Ammon's horn (tissue), 1 donor: ENCODE measurements around the gene NRDC.

Experiments
- DNase-seq: peaks from one replicate; pipeline ENCODE4 v3.0.0-alpha.2; 2016; ENCODE audit warnings: low spot score

Gene NRDC, protein sequence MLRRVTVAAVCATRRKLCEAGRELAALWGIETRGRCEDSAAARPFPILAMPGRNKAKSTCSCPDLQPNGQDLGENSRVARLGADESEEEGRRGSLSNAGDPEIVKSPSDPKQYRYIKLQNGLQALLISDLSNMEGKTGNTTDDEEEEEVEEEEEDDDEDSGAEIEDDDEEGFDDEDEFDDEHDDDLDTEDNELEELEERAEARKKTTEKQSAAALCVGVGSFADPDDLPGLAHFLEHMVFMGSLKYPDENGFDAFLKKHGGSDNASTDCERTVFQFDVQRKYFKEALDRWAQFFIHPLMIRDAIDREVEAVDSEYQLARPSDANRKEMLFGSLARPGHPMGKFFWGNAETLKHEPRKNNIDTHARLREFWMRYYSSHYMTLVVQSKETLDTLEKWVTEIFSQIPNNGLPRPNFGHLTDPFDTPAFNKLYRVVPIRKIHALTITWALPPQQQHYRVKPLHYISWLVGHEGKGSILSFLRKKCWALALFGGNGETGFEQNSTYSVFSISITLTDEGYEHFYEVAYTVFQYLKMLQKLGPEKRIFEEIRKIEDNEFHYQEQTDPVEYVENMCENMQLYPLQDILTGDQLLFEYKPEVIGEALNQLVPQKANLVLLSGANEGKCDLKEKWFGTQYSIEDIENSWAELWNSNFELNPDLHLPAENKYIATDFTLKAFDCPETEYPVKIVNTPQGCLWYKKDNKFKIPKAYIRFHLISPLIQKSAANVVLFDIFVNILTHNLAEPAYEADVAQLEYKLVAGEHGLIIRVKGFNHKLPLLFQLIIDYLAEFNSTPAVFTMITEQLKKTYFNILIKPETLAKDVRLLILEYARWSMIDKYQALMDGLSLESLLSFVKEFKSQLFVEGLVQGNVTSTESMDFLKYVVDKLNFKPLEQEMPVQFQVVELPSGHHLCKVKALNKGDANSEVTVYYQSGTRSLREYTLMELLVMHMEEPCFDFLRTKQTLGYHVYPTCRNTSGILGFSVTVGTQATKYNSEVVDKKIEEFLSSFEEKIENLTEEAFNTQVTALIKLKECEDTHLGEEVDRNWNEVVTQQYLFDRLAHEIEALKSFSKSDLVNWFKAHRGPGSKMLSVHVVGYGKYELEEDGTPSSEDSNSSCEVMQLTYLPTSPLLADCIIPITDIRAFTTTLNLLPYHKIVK

DNA sequence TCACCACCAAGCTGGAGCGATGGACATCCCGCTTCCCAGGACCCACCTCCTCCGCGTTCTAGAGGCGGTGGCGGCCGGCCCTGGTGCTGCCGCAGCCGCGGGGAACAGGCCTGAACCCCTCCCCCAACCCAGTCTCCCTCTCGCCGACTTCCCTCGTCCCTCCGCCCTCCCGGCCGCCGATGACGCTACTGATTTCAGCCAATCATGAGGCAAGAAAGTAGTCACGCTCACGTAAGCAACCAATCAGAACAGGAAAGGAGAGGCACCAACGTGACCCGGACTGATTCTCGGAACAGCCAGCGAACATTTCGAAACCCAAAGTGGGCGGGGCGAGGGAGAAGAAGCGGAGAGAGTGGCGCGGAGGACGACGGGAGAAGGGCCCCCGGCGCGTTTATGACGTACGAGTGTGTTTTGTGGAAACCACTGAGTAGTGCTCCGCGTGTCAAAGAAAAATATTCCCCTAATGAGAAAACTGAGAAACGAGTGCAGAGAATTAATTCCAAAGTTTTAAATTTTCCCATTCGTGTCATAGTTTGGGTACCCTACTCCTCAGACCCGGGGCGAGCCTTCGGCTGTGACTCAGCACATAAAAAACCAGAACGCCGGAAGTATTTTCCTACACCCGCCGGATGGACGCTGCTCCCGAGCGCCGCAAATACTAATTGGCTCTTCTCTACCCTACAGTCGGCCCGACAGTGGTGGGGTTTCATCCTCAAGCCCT, at the start of gene NRDC:
Gene NRDC, minus strand, starts transcription at position 112 of the 721 bp plus-strand sequence. CDS start 112 bp downstream, outside the sequence.
- peak; percentile 99 for DNase-seq

DNA sequence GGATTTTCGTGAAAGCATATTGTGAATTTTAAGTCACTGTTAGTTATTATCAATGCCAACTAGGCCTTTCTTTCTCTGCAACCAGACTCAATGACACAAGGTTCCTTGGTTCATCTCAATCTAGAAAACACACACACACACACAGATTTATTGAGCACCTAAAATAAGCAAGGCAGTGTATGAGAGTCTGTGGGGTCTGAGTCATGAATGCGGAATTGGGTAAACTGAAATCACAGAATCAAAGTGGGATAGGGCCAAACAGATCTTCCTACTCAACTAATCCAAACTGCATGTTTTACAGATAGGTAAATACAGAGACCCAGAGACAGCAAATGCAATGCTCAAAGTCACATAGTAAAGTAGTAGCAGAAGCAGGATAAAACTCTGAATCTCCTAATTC, 48.5 kb upstream of the NRDC start:
- no peak for DNase-seq

DNA sequence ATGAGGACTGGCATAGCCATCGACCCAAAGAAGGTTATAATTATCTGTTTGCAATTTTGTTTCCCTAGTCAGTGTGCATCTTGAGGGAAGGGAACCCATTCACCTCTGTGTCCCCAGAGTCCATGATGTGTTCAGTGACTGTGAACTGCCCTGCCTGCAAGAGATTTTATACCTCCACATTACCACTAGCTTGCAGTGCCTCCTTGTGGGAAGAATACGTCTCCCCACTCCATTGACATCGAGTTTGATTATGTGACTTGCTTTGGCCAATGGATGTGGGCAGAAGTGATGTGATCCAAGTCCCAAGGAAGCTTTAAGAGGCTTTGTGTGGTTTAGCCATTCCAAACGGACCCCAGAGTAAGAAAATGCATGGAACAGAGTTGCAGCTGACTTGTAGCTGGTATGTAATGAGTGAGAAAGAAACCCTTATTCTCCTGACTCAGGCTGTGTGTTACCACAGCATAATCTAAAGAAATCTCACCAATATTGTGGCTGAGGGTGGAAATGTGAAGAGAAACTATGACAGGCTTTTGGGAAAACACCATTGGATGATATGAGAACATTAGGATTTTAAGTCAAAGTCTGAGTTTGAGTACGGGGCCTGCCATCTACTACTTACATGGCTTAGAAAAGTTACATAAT, 47.8 kb upstream of the NRDC start:
- no peak for DNase-seq

DNA sequence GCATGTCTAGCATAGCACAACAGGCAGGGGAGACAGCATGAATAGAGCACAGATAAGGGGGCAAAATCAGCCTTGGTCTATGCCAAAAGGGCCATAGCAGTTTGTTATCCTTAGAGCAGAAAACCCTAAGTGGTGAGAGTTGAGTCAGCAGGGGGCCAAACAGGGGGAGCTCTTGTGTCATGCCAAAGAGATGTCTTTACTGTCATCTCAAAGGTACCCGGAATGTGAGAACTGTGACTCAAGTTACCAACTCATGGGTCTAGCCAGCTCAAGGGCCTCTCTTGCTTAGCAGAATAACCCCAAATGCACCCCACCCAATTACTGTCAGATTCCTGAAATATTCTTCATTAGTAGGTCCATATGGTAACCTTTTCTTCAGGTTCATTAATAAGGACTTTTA, 45.9 kb upstream of the NRDC start:
- no peak for DNase-seq

DNA sequence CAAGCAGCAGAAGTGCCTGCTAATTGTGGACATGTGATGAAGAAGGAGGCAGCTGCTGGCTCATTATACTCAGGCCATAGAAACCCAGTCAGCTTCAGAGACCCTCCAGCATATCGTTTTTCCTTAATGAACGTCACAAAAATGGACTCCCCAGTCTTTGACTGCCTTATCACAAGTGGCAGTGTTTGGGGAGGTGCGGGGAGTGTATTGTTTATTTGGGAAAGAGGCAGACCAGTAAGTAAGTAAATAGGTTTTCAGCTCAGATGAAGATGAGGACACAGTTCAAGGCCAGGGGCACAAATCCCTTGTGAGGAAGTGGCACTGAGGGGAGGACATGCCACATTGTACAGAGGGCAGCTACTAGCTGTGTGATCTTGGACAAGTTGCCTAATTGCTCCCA, 43.5 kb upstream of the NRDC start:
- no peak for DNase-seq

DNA sequence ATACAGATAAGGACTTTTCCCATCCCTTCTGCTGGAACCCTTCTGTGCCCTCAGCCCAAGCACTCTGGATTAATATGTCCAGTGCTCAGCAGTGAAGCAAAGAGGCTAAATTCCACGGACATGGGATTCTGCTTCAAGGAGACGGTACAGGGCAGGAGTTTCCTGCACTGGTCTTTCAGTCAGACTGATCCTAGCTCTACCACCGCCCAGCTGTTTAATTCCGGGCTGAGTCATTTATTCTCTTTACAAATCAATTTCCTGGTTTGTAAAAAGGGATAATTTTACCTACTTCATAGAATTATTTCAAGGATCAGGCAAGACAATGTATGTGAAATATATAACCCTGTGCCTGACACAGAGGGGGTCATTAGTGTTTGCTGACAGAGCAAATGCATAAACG, 41.6 kb upstream of the NRDC start:
- DNase-seq, result no peak

DNA sequence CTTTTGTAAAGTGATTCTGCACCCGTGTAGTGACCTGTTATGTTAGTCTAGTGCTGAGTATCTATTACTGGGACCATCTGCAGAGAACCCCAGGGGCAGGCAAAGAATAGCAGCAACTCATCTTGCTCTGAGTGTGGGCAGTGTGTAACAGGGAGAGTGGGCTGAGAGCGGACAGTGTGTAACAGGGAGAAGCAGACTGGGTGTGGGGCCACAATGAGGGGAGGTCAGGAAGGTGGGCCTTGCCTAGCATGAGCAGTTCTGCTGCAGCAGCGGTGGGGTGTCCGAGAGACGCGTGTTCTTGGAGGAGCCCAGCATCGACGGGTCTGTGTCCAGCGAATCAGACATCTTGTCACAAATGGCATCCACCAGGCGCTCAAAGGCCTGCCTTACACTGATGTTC, 41.2 kb upstream of the NRDC start:
- no peak for DNase-seq

DNA sequence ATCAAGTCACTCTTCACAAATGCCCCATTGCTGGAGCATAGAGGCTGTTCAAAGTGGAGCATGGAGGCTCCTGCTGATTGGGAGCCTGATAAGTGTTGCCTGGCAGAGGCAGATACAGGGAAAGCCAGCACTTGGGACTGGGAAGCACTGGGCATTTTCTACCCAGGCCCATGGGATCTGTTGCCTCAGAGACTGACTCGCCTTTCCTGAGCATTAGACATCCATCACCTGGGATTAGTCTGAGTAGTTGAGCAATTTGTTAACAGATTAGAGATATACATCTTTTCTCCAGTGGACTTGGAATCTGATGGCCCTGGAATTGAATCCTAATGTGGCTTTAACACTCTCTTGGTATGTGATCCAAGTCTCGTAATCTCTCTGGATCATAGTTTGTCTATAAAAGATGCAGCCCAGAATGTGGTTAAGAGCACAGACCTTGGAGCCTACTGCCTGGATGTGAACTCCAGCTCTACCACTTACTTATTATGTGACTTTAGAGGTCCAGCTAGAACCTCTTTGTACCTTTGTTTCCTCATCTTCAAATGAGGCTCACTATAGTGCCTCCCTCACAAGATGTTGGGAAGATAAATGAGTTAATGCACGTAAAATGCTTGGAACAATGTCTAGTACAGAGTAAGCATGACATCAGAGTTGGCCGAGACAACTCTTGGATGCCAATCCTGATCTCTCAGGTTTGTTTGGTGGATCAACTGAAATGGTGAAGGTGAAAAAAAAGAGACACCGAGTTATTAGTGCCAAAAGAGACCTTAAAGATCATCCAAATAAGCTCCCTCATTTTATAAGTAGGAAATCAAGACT, 38.3 kb upstream of the NRDC start:
- DNase-seq, result no peak

DNA sequence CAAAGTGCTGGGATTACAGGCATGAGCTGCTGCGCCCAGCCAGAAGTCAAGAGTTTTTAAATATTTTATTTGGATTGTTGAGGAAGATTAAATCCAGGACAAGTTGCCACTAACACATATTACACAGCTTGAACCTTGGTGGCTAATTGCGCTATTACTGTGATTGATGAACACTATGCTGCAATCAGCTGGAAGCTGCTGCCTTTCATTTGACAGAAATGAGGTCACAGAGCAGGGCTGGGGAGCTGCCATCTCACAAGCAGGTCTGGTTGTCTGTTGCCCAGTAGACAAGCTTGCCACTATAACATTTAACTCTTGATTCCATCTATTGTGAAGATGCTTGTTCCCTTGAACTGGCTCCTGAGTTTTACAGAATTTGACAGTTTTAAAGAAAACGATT, 37.4 kb upstream of the NRDC start:
- no peak for DNase-seq

DNA sequence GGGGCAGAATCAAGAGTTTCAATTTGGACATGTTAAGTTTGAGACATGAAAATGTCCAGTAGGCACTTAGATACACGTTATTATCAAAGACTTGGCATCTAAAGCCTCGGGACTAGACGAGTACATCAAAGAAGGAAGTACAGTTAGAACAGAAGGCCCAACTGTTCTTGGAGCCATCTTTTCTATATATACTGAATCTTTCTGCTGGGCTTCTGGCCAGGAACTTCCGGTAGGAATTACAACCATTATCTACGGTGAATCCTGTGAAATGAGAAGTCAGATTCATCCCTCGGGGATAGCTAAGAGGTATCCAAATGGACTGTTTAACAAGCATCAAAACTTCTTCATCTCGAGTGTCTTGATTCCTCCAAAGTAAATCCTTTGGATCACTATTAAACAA, 34.4 kb upstream of the NRDC start:
- no peak for DNase-seq

DNA sequence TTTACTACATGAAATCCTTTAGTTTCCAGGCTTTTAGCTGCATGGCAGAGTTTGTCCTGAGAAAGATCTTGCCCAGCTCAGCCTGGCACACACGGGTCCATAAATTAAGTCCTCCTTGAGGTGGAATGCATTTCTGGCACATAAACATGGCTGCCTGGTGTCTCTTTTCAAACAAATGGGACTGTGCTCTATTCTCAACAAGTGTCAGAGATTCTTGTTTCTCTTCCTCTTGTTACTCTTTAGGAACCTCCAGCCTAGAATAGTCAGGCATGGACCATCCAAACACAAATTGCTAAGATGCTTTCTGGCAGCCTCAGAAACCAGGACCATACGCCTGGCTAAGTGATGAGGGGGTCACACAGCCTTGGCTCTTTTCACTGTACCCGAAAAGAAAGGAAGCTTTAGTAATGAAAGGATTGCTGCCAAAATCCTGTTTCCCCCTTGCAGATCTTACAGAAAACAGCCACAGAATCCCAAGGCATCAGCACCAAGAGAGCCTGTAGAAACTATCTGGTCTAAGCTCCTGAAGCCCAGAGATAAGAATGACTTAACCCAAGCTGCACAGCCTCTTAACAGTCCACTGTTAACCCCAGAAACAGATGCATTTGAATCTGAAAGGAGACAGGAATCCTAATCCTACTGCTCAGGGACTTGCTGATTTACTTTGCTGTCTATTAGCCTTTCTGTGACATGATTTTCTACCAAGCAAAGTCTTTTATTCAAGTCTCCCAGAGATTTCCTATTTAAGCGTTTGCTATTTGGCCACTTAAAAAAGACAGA, 31.9 kb upstream of the NRDC start:
- no peak for DNase-seq

DNA sequence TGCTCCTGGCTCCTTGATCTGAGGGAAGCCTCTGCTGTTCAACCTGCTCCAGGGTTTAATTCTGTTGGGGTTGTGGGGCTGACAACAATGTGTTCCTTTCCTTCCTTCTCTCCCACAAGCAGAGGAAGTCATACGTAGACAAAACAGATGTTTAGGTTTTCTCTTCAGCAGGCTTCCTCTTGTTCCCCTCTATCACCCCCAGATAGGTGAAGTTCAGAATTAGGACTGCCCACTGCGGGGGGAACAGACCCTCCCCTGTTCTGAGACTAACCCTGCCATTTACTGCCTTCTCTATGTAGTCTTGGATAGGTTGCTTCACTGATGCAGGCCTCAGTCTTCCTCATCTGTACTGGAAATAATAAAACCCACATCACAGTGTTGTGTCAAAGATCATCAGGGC, 30.0 kb upstream of the NRDC start:
- no peak for DNase-seq

DNA sequence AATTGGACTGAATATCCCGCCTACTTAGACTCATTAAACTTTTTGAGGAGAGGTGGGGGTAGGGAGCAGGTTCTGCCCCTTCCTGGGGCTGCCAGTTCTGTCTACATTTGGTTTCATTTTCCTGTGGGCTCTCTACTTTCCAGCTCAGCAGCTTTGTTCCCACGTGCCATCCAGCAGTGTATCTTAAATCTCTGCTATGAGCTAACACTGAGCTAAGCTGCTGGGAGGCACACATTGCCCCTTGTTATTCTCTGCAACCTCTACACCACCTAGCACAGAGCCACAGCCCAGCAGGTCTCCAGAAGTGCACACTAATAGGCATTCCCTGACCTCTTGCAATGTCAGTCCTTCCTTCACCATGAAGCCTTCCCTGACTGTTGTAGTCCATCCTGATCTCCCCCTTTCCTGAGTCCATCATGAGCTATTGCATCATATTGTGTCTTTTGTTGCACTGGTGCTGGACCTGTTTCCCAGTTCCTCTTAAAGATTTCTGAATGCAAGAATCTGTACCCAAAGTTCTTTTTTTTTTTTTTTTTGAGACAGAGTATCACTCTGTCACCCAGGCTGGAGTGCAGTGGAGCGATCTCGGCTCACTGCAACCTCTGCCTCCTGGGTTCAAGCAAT, 28.7 kb upstream of the NRDC start:
- no peak for DNase-seq

DNA sequence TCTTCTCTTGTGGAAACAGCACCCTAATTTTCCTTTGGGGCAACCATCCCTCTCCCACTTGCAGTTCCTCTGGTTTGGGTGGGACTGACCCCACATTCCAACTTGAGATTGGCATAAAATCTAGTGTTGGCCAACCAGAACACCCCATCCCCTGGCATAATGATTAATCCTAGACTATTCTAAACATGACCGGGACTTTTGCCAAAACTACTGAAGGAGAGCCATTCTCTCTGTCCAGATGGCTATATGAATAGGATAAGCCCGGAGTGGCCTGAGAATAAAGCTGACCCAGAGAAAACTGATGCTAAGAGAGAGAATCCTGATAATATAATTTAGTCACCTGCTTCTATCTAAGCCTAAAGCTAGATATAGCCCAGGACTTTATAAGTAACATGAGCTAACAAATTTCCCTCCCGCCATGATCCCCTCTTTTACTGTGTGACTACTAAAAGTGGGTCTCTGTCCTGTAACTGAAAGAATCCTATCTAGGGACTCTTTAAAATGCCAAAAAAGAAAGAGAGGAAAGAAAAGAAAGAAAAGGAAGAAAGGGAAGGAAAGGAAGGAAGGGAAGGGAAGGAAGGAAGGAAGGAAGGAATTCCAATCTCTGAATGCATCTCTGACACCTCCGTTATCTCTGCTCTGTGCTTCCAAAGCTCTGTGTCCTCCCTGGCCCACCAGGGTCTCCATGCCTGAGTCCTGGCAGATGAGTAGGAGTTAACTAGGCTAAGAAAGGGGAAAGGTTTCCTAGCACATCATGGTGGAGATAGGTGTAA, 28.0 kb upstream of the NRDC start:
- DNase-seq, result peak; percentile 64

DNA sequence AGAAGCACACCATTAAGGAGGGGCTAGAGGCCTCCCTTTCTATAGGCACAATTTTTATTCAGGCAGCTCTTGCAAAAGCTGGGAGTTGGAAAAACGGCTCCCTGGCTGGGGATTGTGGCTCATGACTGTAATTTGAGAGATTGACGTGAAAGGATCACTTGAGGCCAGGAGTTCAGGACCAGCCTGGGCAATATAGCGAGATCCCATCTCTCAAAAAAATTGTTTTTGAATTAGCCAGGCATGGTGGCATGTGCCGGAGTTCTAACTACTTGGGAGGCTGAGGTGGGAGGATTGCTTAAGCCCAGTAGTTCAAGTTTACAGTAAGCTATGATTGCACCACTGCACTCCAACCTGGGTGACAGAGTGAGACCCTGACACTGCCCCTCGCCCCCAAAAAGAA, 23.9 kb upstream of the NRDC start:
- no peak for DNase-seq

DNA sequence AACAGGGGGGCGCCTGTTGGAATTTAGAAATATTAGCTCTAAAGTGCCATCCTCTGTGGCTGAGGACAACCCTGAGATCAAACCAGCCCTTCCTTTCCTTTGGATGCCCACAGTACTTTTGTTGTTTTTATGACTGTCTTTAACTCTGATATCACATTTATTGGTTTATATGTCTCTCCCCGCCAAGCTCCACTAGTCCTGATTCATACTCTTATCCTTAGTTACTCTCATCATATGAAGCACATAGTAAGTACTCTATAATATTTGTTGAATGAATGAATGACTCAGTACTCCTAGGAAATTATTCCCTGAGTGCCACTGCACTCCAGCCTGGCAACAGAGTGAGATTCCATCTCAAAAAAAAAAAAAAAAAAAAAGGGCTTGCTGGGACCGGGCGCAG, 22.6 kb upstream of the NRDC start:
- no peak for DNase-seq

DNA sequence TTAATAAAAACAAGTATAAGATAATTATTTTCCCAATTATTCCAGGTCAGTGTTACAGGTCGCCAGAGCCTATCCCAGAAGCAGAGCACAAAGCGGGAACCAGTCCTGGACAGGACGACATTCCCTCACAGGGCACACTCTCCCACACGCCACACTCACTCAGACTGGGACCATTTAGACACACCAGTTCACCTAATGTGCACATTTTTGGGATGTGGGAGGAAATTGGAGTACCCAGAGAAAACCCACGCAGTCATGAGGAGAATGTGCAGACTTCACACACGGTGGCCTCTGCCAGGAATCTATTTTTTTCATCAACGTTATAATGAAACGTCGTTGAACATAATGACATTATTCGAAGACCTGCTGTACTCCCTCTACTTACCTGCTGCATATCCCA, 20.5 kb upstream of the NRDC start:
- DNase-seq, result no peak

DNA sequence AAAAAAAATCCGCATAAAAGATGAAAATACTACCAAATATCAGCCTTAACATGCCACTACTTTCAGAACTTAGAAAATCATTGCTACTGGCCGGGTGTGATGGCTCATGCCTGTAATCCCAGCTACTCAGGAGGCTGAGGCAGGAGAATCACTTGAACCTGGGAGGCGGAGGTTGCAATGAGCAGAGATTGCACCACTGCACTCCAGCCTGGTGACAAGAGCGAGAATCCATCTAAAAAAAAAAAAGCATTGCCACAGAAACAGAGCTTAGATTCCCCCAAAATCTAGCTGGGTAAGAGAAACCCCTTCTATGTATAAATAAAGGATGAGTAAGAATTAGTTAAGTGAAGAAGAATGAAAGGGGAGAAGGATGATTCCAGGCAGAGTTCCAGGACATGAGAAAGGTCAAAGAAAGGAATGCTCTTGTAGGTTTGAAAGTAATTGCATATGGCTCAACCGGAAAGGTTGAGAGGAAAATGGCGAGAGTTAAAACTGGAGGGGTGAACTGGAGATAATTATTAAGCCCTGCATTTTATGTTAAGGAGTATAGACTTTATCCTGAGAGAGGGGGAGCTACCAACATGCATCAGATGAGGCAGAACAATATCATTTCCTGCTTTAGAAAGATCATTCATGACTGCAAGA, 19.7 kb upstream of the NRDC start:
- DNase-seq, result no peak
